Brain microvascular endothelial cell (primary cell): ENCODE data around the gene HEYL.

Experiments
- DNase-seq: peaks from one replicate; pipeline ENCODE4 v3.0.0-alpha.2; 2020
- H3K27ac ChIP-seq: fragments of 250-450 bp; sonication (Bioruptor Pico); 2 replicates; pipeline ENCODE4 v1.5.1; 2020; ENCODE audit warnings: mild to moderate bottlenecking, moderate library complexity
- H3K27me3 ChIP-seq: fragments of 250-450 bp; sonication (Bioruptor Pico); replicated peaks from 2 replicates; pipeline ENCODE4 v1.5.1; 2020; ENCODE audit warnings: mild to moderate bottlenecking
- H3K36me3 ChIP-seq: fragments of 250-450 bp; sonication (Bioruptor Pico); replicated peaks from 2 replicates; pipeline ENCODE4 v1.5.1; 2020; ENCODE audit warnings: mild to moderate bottlenecking
- H3K4me3 ChIP-seq: 2 replicates; pipeline ENCODE4 v1.5.1; 2011; ENCODE audit warnings: low read depth, mild to moderate bottlenecking, control low read depth, low read length, moderate library complexity
- CTCF ChIP-seq: IDR thresholded peaks from 2 replicates; pipeline ENCODE4 v1.5.1; 2011; ENCODE audit warnings: low read depth, mild to moderate bottlenecking, moderate library complexity, low read length, control low read depth, inconsistent platforms; ENCODE audit errors: missing control alignments
- in situ Hi-C: cut with HindIII; loops from 2 replicates; pipeline ENCODE4 v1.10.0; 2017; ENCODE audit warnings: low sequenced_read_pairs, low pct_ligation_motif_present

HEYL gene

GRCh38 chr1:39592069-39592468 is 47.4 kb downstream of the HEYL start:
- DNase-seq = no peak
- H3K36me3 ChIP-seq = no peaks in the 10 kb centered on the region
- TF ChIP-seq CTCF = no peak
- H3K27ac ChIP-seq = no peak overlapping the region
- in situ Hi-C loops = no loop called here
- peaks cover 5% of the 10 kb centered on the region for H3K27me3 ChIP-seq
- no peak overlapping the region for H3K4me3 ChIP-seq

- Histone ChIP-seq H3K36me3 (no peaks in the 10 kb centered on the region), H3K27me3 (peaks cover 2% of the 10 kb centered on the region), H3K4me3 (no peak overlapping the region), H3K27ac (no peak overlapping the region)
- no peak for TF ChIP-seq CTCF
- in situ Hi-C loops = no loop called here
- DNase-seq = peak; percentile 63
These were observed 48.9 kb downstream of the HEYL start for GRCh38 chr1:39590546-39590945.

GRCh38 chr1:39585933-39586332 is 53.5 kb downstream of the HEYL start:
- in situ Hi-C loops = no loop called here
- Histone ChIP-seq H3K27ac (no peak overlapping the region), H3K36me3 (no peaks in the 10 kb centered on the region), H3K27me3 (no peaks in the 10 kb centered on the region), H3K4me3 (no peak overlapping the region)
- no peak for TF ChIP-seq CTCF
- no peak for DNase-seq

DNA sequence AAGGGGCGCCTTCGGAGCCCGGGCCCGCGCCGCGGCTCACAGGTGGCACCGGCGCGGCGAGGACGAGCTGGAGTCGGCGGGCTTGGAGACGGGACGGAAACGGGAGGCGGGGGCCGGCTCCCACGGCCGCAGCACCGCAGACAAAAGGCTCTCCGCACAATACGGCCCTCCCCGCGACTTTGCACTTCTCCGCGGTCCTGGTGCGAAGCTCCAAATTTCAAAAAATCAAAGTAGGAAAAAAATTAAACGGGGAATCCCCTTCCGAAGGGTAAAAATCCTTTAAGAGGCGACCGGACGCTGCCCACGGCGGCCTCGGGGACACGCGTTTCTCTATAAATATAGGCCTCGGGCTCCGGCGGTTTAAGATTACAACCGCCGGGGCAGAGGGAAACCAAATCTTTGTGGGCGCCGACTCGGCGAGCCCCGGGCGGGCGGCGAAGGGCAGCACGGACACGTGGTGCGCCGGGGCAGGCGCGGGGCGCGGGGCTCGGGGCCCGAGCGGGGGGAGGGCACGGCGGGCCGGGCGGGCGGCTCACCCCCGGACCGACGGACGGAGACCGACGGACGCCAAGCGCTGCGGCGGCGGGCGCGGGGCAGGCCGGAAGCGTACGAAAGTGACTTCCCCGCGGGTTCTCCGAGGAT is 63.3 kb downstream of the HEYL start:
- in situ Hi-C loops = no loop called here
- DNase-seq = no peak
- peaks cover 24% of the 10 kb centered on the region for H3K36me3 ChIP-seq
- TF ChIP-seq CTCF = no peak
- H3K4me3 ChIP-seq = peak overlapping the region; percentile 83
- peak overlapping the region; percentile 81 for H3K27ac ChIP-seq
- H3K27me3 ChIP-seq = no peaks in the 10 kb centered on the region

DNA sequence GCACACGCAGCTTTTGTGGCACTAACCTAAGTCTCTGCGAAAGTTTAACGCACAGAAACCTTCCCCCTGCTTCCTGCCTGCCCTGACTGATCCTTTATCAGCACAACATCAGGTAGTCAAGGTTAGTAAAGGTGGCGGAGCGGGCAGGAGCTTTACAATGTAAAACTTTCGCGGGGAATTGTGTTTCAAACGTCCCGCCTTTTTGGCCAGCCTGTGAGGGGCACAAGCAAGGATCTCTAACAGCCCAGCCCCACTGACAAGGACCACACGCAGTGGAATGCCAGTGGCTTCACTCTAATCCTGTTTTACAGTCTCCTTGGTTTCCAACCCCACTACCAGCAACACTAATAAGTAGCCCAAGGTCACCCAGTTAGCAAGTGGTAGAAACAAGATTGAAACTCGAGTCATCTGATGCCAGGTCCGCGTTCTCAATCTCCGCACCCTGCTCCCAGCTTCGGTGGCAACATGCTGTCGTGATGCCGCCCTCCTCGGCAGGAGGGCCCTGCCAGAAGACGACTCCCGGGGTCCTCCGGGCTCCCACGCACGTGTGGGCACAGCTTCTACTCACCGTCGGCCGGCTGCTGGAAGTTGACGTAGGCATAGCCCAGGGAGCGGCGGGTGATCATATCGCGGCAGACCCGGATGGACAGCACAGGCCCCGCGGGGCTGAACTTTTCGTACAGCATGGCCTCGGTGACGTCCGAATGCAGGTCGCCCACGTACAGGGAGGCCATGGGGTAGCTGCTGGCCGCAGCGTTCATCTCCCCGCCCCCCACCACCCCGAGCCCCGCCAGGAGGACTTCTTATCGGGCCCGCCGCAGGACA is 64.0 kb downstream of the HEYL start:
- DNase-seq = peak; percentile 66
- TF ChIP-seq CTCF = no peak

More for the DNA sequence above, 64.0 kb downstream of the HEYL start:
- in situ Hi-C loops = no loop called here
- H3K27me3 ChIP-seq = no peaks in the 10 kb centered on the region
- H3K27ac ChIP-seq = peak overlapping the region; percentile 81
- H3K36me3 ChIP-seq = peaks cover 32% of the 10 kb centered on the region
- H3K4me3 ChIP-seq = peak overlapping the region; percentile 83
